A673 (cell line): ENCODE results near the gene GNRHR. TPM values are rescaled to one million over a fixed set of nuclear protein-coding genes. Genes with fewer than 3 reads are reported as not detected.

Experiments
- BruUV-seq: library from RNA; stranded (reverse); fragments of 400-500 nt; replicated peaks from 2 replicates; lab custom pipeline; 2021; lab: Mats Ljungman, UMichigan
- CTCF ChIA-PET: fragments of 300-600 bp; sonication (Branson Sonifier 250); formaldehyde crosslinking; loops from one replicate; lab custom pipeline; 2022; ENCODE audit warnings: antibody characterized with exemption; lab: Charles Lee
- POLR2A ChIA-PET: fragments of 300-600 bp; sonication (Branson Sonifier 250); formaldehyde crosslinking; loops from one replicate; lab custom pipeline; 2022; ENCODE audit warnings: antibody characterized with exemption; ENCODE audit not compliant: low non-redundant PET; lab: Charles Lee
- DNase-seq: peaks from one replicate; pipeline ENCODE4 v3.0.0-alpha.2; 2015; ENCODE audit warnings: low spot score
- H3K27ac ChIP-seq: fragments of 200-600 bp; sonication (generic); 2 replicates; pipeline ENCODE4 v1.5.1; 2016; ENCODE audit warnings: mixed run types, low read depth, mild to moderate bottlenecking, mixed read lengths, antibody characterized with exemption, low read length; ENCODE audit not compliant: poor library complexity, severe bottlenecking
- H3K27me3 ChIP-seq: fragments of 200-600 bp; sonication (generic); replicated peaks from 2 replicates; pipeline ENCODE4 v1.6.1; 2017; ENCODE audit warnings: mixed run types, low read depth, mild to moderate bottlenecking, mixed read lengths, antibody characterized with exemption, low read length; ENCODE audit not compliant: insufficient read depth, poor library complexity
- H3K36me3 ChIP-seq: fragments of 200-600 bp; sonication (generic); 2 replicates; pipeline ENCODE4 v1.6.1; 2016; ENCODE audit warnings: mixed run types, mild to moderate bottlenecking, mixed read lengths, antibody characterized with exemption, low read length; ENCODE audit not compliant: insufficient read depth, poor library complexity, severe bottlenecking
- H3K4me1 ChIP-seq: fragments of 200-600 bp; sonication (generic); 2 replicates; pipeline ENCODE4 v1.6.1; 2017; ENCODE audit warnings: mixed run types, mild to moderate bottlenecking, mixed read lengths, antibody characterized with exemption, low read length; ENCODE audit not compliant: insufficient read depth, poor library complexity, severe bottlenecking
- H3K4me3 ChIP-seq: fragments of 200-600 bp; sonication (generic); 2 replicates; pipeline ENCODE4 v1.5.1; 2016; ENCODE audit warnings: low read depth, mixed run types, mild to moderate bottlenecking, mixed read lengths, low read length; ENCODE audit not compliant: poor library complexity, severe bottlenecking
- H3K9me3 ChIP-seq: fragments of 200-600 bp; sonication (generic); 2 replicates; pipeline ENCODE4 v1.6.1; 2016; ENCODE audit warnings: mixed run types, low read depth, mild to moderate bottlenecking, mixed read lengths, antibody characterized with exemption, low read length; ENCODE audit not compliant: poor library complexity, severe bottlenecking
- EZH2 ChIP-seq: fragments of 200-600 bp; sonication (generic); IDR thresholded peaks from 2 replicates; pipeline ENCODE4 v1.6.1; 2017; ENCODE audit warnings: borderline replicate concordance, low read depth, mild to moderate bottlenecking, mixed read lengths, antibody characterized with exemption, low read length; ENCODE audit not compliant: poor library complexity, severe bottlenecking
- intact Hi-C: fragments of 100-400 bp; cut with micrococcal nuclease; formaldehyde crosslinking; loops from one replicate; pipeline ENCODE4 v1.10.0; 2022; ENCODE audit not compliant: unreplicated experiment
- total RNA-seq: library from RNA; stranded (reverse); gene quantifications from 2 replicates; pipeline ENCODE4 v1.2.3, GENCODE V29; 2021
- TF ChIP-seq, protein P1 (sequence below): fragments of 300-800, 200-600 bp; sonication (generic); conservative IDR thresholded peaks from 2 replicates; pipeline ENCODE4 v1.5.1; 2017; ENCODE audit warnings: low read depth, mild to moderate bottlenecking, antibody characterized with exemption, low read length, moderate library complexity, mixed read lengths

The GNRHR gene
- total RNA-seq, 1 experiment from 2014 or later, result not detected

- no peak overlapping the region for H3K27ac ChIP-seq
- ChIA-PET POLR2A (no interaction called here), CTCF (interaction anchor here (0.6 kb wide), 1 partner anchor 14 kb away, joined by 5 read pairs; no protein-coding TSS in a partner anchor)
- H3K4me3 ChIP-seq, result no peak overlapping the region
- H3K9me3 ChIP-seq, result no peaks in the 10 kb centered on the region
- intact Hi-C loops, result loop anchor here (10.0 kb wide), 1 partner anchor 160 kb away; the partner anchor contains the start of gene CENPC
- H3K36me3 ChIP-seq, result no peaks in the 10 kb centered on the region
- DNase-seq, result no peak
- no peaks in the 10 kb centered on the region for H3K4me1 ChIP-seq
- TF ChIP-seq, protein P1, sequence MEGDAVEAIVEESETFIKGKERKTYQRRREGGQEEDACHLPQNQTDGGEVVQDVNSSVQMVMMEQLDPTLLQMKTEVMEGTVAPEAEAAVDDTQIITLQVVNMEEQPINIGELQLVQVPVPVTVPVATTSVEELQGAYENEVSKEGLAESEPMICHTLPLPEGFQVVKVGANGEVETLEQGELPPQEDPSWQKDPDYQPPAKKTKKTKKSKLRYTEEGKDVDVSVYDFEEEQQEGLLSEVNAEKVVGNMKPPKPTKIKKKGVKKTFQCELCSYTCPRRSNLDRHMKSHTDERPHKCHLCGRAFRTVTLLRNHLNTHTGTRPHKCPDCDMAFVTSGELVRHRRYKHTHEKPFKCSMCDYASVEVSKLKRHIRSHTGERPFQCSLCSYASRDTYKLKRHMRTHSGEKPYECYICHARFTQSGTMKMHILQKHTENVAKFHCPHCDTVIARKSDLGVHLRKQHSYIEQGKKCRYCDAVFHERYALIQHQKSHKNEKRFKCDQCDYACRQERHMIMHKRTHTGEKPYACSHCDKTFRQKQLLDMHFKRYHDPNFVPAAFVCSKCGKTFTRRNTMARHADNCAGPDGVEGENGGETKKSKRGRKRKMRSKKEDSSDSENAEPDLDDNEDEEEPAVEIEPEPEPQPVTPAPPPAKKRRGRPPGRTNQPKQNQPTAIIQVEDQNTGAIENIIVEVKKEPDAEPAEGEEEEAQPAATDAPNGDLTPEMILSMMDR, result no peak
- TF ChIP-seq EZH2, result no peak
- no TSS peak for BruUV-seq
- H3K27me3 ChIP-seq, result no peaks in the 10 kb centered on the region
Measured at GRCh38 chr4:67704843-67705242, 49.3 kb downstream of the GNRHR start.

GRCh38 chr4:67702166-67702565 lies 52.0 kb downstream of the GNRHR start:
- ChIA-PET CTCF (no interaction called here), POLR2A (no interaction called here)
- no TSS peak for BruUV-seq
- no peak for DNase-seq
- Histone ChIP-seq H3K4me3 (peak overlapping the region; percentile 67), H3K4me1 (no peaks in the 10 kb centered on the region), H3K27me3 (no peaks in the 10 kb centered on the region), H3K9me3 (no peaks in the 10 kb centered on the region), H3K27ac (no peak overlapping the region), H3K36me3 (no peaks in the 10 kb centered on the region)
- TF ChIP-seq, protein P1, result no peak
- no peak for TF ChIP-seq EZH2
- intact Hi-C loops, result loop anchor here (10.0 kb wide), 1 partner anchor 157 kb away; the partner anchor contains the start of gene CENPC

- no peaks in the 10 kb centered on the region for H3K36me3 ChIP-seq
- intact Hi-C loops, result loop anchor here (10.0 kb wide), 1 partner anchor 157 kb away; the partner anchor contains the start of gene CENPC
- DNase-seq, result no peak
- H3K4me3 ChIP-seq, result peak overlapping the region; percentile 67
- POLR2A ChIA-PET, result no interaction called here
- H3K27me3 ChIP-seq, result no peaks in the 10 kb centered on the region
- peak overlapping the region; percentile 76 for H3K27ac ChIP-seq
- TF ChIP-seq, protein P1, result no peak
- TF ChIP-seq EZH2, result no peak
- TSS peak; percentile 84 for BruUV-seq
- H3K9me3 ChIP-seq, result no peaks in the 10 kb centered on the region
- H3K4me1 ChIP-seq, result no peaks in the 10 kb centered on the region
- CTCF ChIA-PET, result no interaction called here
Measured at GRCh38 chr4:67701517-67701850, 52.7 kb downstream of the GNRHR start.
